Measurements from ENCODE around the gene NAA30. TPM values are rescaled to one million over a fixed set of nuclear protein-coding genes. Genes with fewer than 3 reads are reported as not detected.

NAA30 gene
- total RNA-seq, 2 donors from 2014 or later, result 8.2 to 13.2 TPM

DNA sequence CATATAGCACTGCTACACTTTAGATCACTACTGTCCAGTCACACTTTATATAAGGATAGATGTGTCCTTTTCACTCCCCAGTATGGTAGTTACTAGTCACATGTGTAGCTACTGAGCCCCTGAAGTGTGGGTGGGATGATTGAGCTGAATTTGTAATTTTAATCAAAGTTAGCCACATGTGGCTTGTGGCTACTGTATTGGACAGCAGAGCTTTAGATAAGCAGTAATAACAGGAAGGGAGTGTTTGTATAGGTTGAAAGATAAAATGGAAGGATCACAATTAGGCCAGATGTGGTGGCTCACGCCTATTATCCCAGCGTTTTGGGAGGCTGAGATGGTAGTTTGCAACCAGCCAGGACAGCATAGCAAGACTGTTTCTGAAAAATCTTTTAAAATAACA, 23.5 kb downstream of the NAA30 start:
- no peak for DNase-seq
- WGBS, 2 donors, result 67 to 75% methylated on average over 2 of the region's 2 CpGs
- peaks cover 0 to 2% of the 10 kb centered on the region in 2 donors for H3K36me3 ChIP-seq (replicated peaks in 1 of 2; ENCODE audit: insufficient read depth in 1 of 2, low read depth in 2 of 2)
- ATAC-seq, result no peak
- no peak overlapping the region for H3K4me3 ChIP-seq
- no peak overlapping the region for H3K27ac ChIP-seq
- no peaks in the 10 kb centered on the region for H3K4me1 ChIP-seq
- intact Hi-C loops (cut with DNase I), result no loop called here
- H3K27me3 ChIP-seq, result no peaks in the 10 kb centered on the region
- no peaks in the 10 kb centered on the region for H3K9me3 ChIP-seq
- no peak for TF ChIP-seq POLR2A (IDR thresholded peaks at IDR 0.05)
- TF ChIP-seq, protein P1, sequence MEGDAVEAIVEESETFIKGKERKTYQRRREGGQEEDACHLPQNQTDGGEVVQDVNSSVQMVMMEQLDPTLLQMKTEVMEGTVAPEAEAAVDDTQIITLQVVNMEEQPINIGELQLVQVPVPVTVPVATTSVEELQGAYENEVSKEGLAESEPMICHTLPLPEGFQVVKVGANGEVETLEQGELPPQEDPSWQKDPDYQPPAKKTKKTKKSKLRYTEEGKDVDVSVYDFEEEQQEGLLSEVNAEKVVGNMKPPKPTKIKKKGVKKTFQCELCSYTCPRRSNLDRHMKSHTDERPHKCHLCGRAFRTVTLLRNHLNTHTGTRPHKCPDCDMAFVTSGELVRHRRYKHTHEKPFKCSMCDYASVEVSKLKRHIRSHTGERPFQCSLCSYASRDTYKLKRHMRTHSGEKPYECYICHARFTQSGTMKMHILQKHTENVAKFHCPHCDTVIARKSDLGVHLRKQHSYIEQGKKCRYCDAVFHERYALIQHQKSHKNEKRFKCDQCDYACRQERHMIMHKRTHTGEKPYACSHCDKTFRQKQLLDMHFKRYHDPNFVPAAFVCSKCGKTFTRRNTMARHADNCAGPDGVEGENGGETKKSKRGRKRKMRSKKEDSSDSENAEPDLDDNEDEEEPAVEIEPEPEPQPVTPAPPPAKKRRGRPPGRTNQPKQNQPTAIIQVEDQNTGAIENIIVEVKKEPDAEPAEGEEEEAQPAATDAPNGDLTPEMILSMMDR (IDR thresholded peaks at IDR 0.05), result no peak

DNA sequence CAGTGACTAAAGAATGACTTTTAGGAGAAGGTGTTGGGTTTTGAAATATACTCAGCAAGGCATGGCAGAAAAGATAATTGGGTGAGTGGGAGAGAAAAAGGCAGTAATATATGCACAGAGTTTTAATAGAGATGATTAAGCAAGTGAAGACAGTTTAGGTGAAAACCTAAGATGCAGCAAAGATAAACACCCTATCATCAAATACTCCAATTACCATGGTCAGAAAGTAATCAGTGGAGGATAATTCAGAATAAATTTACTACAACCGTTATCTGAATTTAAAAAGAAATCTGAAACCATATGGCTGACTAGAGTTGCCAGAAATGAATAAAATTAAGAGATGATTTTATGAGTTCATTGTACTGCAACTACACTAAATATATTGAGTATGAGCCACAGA, 26.8 kb downstream of the NAA30 start:
- 84 to 89% methylated on average over 1 of the region's 1 CpG for WGBS, 2 donors
- Histone ChIP-seq H3K27me3 (no peaks in the 10 kb centered on the region), H3K36me3 (replicated peaks in 1 of 2; ENCODE audit: insufficient read depth in 1 of 2, low read depth in 2 of 2) (no peaks in the 10 kb centered on the region), H3K4me1 (no peaks in the 10 kb centered on the region), H3K27ac (no peak overlapping the region), H3K9me3 (no peaks in the 10 kb centered on the region), H3K4me3 (no peak overlapping the region)
- intact Hi-C loops (cut with DNase I), result no loop called here
- TF ChIP-seq POLR2A (IDR thresholded peaks at IDR 0.05), result no peak
- TF ChIP-seq, protein P1 (IDR thresholded peaks at IDR 0.05), result no peak
- ATAC-seq, result no peak
- DNase-seq, result no peak

DNA sequence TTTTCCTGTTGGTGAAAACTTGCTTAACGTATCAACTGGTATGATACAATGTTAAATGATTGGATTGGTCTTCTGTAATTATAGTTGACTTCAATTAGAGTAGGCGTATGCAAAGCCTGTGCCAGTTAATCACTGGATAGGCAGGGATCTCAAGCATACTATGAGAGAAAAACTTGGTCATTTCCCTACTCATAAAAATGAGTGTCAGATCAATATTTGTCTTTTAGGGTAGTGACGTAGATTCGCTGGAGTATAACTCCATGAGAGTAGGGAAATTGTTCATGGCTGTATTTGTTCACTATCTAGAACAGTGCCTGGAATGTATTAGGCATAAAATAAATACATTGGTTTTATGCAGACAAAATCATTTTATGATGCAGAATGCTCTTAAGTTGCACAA, 28.6 kb downstream of the NAA30 start:
- H3K27ac ChIP-seq, result no peak overlapping the region
- H3K4me1 ChIP-seq, result no peaks in the 10 kb centered on the region
- TF ChIP-seq, protein P1 (IDR thresholded peaks at IDR 0.05), result no peak
- no peak for TF ChIP-seq POLR2A (IDR thresholded peaks at IDR 0.05)
- no peaks in the 10 kb centered on the region for H3K9me3 ChIP-seq
- H3K36me3 ChIP-seq (replicated peaks in 1 of 2; ENCODE audit: insufficient read depth in 1 of 2, low read depth in 2 of 2), result no peaks in the 10 kb centered on the region
- H3K4me3 ChIP-seq, result no peak overlapping the region
- no peaks in the 10 kb centered on the region for H3K27me3 ChIP-seq
- ATAC-seq, result no peak
- DNase-seq, result no peak
- intact Hi-C loops (cut with DNase I), result no loop called here
- WGBS, 2 donors, result 75 to 91% methylated on average over 4 of the region's 4 CpGs

DNA sequence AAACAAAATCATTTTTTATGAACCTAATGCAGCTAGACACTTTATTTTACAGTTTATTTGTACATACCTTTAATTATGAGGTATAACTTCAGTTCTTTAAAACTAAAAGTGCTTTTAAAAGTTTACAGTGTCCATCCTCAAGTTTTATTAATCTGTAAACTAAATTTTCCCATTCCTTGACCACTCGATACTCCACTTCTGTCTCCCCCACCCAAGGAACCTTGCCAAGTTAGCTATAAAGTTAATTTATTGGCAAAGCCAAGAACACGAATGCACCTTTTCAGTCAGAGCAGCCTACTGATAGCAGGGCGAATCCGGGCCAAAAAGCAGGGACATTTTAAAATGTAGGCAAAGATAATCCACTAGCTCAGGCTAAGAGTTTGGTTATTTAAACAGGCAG, 29.6 kb downstream of the NAA30 start:
- TF ChIP-seq POLR2A (IDR thresholded peaks at IDR 0.05), result no peak
- TF ChIP-seq, protein P1 (IDR thresholded peaks at IDR 0.05), result no peak
- DNase-seq (no peak), ATAC-seq (no peak)
- no peak overlapping the region for H3K27ac ChIP-seq
- no peaks in the 10 kb centered on the region for H3K4me1 ChIP-seq
- no peaks in the 10 kb centered on the region for H3K27me3 ChIP-seq
- intact Hi-C loops (cut with DNase I), result no loop called here
- H3K4me3 ChIP-seq, result no peak overlapping the region
- H3K36me3 ChIP-seq (replicated peaks in 1 of 2; ENCODE audit: insufficient read depth in 1 of 2, low read depth in 2 of 2), result no peaks in the 10 kb centered on the region
- H3K9me3 ChIP-seq, result no peaks in the 10 kb centered on the region
- 29 to 51% methylated on average over 4 of the region's 4 CpGs for WGBS, 2 donors

DNA sequence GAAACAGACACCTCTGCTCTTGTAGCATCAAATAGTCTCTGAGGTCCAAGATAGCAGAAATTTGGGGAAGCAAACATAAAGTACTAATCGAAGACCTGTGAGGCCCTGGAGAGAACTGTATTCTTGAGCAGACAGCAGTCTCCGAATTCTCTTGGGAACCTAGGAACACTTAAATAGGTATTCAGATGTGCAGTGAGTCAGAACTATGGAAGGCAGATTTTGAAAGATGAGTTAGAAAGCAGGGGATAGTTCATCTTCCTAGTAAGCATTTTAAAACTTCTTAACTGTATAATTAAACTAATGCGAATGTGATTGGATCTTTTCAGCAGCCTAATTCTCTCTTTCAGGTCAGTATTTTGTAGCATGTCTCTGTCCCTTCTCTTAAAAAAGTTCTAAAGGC, 30.6 kb downstream of the NAA30 start:
- TF ChIP-seq, protein P1 (IDR thresholded peaks at IDR 0.05), result no peak
- no peak for TF ChIP-seq POLR2A (IDR thresholded peaks at IDR 0.05)
- no peaks in the 10 kb centered on the region for H3K27me3 ChIP-seq
- WGBS, 2 donors, result 88% methylated on average over 3 of the region's 3 CpGs
- DNase-seq, result no peak
- intact Hi-C loops (cut with DNase I), result no loop called here
- ATAC-seq, result no peak
- no peak overlapping the region for H3K27ac ChIP-seq
- no peaks in the 10 kb centered on the region for H3K36me3 ChIP-seq (replicated peaks in 1 of 2; ENCODE audit: insufficient read depth in 1 of 2, low read depth in 2 of 2)
- no peak overlapping the region for H3K4me3 ChIP-seq
- no peaks in the 10 kb centered on the region for H3K9me3 ChIP-seq
- H3K4me1 ChIP-seq, result no peaks in the 10 kb centered on the region

Measured in body of pancreas (tissue), 4 donors.